GM19397 (cell line): ENCODE results near the gene DDAH1.
"Not testable (repeated sequence)": the region's sequence is repeated elsewhere in the genome, so short reads cannot be mapped to it uniquely, and the experiment has no call there.

ENCODE experiments used
- ATAC-seq: cut with Tn5 transposase; IDR thresholded peaks from one replicate; pipeline ENCODE4 v1.9.1; 2021; ENCODE audit warnings: mild to moderate bottlenecking, moderate library complexity; ENCODE audit not compliant: unreplicated experiment

DDAH1 gene

DNA sequence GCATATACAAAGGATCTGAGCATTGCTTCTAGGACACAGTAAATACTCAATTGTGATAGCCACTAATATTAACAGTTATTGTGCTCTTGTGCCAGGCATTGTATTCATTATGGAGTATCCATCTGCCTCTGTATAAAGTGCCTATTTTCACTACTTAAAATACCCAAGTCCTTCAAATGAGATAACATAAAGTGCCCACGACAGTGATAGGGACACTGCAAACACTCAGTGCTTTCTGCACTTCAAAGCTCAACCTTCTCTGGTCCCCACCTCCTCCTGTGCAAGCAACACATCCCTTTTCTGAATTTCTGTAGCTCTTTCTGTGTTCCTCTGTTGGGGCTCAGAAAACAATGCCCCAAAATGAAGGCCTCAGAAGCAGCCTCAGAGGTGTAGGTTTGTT, 6.6 kb upstream of the DDAH1 start:
- ATAC-seq = no peak

DNA sequence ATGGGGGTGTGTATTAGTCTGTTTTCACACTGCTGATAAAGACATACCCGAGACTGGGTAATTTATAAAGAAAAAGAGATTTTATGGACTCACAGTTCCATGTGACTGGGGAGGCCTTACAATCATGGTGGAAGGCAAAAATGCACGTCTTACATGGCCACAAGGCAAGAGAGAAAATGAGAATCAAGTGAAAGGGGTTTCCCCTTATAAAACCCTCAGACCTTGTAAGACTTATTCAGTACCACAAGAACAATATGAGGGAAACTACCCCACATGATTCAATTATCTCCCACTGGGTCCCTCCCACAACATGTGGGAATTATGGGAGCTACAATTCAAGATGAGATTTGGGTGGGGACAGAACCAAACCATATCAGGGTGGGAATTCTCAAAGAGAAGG, 5.2 kb upstream of the DDAH1 start:
- not testable (repeated sequence) for ATAC-seq

- no peak for ATAC-seq
Measured at GRCh38 chr1:85467929-85468540, 3.1 kb upstream of the DDAH1 start.

GRCh38 chr1:85467036-85467435, 2.1 kb upstream of the DDAH1 start:
- ATAC-seq = no peak

GRCh38 chr1:85465786-85466134, 801 bp upstream of the DDAH1 start:
- no peak for ATAC-seq

- peak; percentile 61 for ATAC-seq
Measured at GRCh38 chr1:85464497-85465098, 361 bp downstream of the DDAH1 start.

DNA sequence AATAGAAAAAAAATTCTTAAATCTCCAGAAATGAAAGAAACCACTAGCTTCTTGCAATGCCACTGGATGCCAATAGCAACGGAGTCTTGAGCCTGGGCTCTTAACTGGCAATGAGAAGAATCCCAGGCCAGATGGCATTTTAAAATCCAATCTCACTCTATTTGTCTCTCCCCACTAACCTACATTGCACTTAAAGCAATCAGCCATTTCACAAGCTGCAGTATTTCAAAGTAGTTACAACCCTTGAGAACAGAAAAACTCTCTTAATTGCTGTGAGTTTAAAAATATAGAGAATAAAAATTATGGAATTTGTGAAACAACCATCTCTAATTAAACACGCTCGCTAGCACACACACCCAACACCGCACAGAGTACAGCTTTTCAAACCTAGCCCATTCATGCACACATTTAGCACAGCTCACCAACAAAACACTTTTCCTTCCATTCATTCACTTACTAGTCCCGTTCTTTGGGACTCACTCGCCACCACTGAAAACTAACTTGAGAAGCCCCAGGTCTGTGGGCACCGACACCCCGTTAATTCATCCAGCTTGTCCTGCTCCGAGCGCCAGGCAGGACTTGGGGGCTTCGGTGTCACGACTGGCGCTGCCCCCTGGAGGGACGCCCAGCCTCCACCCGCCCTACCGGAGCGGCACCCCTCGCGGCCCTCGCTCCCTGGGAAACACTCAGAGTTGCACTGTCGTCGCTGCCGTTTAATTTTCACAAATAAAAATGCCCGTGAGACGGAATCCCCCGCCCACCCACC, 1.0 kb downstream of the DDAH1 start:
- no peak for ATAC-seq

DNA sequence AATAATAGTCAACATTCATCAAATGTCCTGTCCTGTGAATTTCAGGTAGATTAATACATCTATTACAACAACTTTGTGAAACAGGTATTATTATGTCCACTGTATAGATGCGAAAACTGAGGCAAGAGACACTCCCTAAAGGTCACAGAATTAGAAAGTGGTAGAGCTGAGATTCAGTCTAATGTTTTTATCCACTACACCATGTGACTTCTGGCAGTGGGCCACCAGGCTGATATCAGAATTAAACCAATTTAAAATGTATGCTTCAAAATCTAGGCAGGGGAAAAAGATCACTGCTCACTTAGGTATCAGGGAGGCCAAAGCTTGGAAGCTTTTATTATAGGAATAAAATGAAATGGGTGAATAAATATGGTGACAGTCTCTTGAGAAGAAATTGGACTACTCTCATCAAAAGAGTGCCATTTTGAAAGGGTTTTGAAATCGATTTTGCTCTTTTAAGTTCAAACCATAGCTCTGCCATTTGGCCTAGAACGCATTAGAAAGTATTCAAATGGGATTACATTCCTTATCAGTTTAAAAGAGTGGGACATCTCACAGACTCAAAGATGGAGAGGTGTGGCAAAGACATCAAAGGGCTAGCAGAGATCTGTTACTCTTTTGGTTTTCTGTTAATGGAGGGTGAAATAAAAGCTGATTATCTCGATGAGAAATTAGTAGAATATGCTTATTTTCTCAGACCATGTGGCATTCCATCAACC, 1.9 kb downstream of the DDAH1 start:
- ATAC-seq = no peak

GRCh38 chr1:85461216-85461918, 3.6 kb downstream of the DDAH1 start:
- no peak for ATAC-seq

GRCh38 chr1:85460555-85461088, 4.3 kb downstream of the DDAH1 start:
- no peak for ATAC-seq

DNA sequence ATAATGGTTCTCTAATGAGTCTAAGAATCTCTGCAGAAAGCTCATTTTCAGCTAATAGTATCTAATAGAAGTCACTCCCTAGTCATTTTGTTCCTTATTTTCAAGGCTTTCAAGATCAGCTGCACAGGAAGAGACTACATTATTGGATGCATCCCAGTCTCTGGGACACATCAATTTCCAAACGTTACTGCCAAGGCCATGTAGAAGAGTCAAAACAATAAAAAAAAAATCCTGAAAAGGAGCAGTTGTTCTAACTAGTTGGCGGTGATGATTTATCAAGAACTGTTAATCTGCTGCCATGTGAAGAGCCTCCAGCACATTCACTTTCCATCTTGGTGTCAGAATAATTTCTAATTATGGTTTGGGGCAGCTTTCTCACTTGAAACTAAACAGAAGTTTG, 5.7 kb downstream of the DDAH1 start:
- no peak for ATAC-seq

- ATAC-seq = no peak
Measured at GRCh38 chr1:85454214-85454613, 10.7 kb downstream of the DDAH1 start.

- no peak for ATAC-seq
Measured at GRCh38 chr1:85453640-85454194, 11.2 kb downstream of the DDAH1 start.

DNA sequence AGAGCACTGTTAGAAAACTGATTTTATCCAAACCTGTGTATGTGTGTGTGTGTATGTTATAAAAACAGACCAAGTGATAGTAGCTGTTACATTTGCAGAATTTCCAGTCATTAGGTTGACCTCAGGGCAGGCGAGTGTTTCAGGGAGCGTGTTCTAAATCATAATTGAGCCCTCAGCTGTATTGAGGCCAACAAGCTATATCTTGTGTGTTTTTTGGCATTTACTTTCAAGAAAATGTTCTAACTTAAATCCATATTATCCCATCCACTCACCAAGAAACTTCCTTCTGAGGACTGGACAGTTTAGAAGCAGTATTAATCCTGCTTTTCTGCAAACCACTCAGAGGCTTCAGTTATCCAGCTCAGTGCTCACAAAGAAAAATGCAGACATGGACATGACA, 12.0 kb downstream of the DDAH1 start:
- ATAC-seq = no peak

- ATAC-seq = no peak
Measured at GRCh38 chr1:85451236-85451830, 13.6 kb downstream of the DDAH1 start.

DNA sequence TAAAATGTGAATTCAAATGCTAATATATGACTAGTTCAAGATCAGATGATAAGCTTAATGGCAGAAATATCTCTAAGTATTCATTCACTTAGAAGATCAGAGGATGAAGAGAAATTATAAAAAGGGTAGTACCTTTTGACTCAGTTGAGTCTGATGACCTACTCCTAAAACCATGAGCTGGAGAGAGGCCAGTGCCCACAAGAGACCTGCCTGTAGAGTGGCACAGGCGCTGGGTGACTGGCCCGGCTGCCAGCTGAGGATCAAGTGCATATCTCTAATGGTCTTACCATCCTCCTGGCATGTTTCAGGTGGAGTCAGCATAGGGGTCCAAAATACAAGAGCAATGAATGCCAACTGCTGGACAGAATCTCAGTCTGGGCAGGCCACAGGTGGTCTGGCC, 14.1 kb downstream of the DDAH1 start:
- ATAC-seq = no peak

DNA sequence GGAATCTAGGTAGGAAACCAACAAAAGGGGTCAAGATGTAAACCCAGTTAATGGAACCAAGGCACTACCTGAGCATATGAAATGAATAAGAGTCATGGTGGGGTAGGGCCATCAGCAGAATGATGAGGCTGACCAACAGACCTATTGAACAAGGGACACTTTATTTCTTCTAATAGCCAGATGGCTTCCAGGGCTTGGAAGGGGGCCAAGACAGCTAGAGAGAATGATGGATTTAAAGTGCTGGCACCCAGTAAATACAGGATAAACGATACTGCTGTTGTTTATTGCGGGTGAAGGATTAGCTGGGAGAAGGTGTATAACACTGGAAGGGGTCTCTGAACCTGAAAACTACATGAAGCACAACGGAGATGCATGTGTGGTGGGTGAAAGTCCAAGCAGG, 15.6 kb downstream of the DDAH1 start:
- no peak for ATAC-seq

- ATAC-seq = no peak
Measured at GRCh38 chr1:85448358-85448757, 16.6 kb downstream of the DDAH1 start.

DNA sequence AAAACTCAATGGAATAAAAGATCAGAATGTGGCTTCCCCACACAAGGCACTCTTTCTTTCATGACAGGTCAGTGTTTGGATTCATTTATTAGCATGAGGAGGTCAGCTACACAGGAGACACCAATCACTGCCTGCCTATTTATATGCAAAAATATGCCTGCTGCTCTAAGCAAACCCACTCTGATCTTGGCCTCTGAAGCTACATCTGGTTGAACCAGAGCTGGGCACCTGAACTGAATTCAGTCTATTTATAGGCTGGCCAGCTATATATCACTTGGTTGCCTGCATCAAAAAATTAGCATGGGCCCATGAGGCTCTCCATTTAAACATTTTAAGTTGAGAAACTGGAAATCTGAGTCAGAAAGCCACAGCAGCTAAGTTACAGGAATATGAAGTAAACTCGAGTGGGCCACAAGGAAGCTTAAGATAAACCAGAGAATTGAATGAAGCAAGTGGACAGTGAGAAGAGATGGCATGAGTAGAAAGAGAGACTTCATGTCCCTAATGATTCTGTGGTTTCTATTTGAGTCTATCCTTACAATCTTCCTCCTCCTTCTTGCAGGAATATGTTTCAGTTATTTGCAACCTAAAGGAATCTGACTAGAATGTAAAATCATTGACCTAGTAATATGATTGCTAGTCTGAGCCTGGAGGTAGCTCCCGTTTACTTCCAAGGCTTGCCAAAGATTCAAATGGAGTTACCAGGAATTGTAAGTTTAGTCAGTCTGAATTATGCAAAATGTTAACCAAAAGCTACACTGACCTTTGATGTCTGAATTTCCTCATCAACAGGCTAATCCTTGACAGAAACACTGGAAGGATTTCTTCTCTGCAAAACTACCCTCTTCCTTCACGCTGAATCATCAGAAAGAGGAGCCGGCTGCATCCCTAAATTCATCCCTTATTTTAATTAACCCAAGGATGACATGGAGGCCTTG, 17.7 kb downstream of the DDAH1 start:
- ATAC-seq = no peak
